ENCODE data around the gene HOXD13.
A peak's percentile ranks its signal among the peaks of the same experiment; 100 is the strongest.

- TF ChIP-seq CTCF (IDR thresholded peaks at IDR 0.05 in 4 of 5, conservative IDR thresholded peaks at IDR 0.05 in 1 of 5) (peak in 1 of 5 experiments; percentile 9), POLR2A (IDR thresholded peaks at IDR 0.05) (no peak)
Measured at GRCh38 chr2:176097820-176098365, 5.4 kb downstream of the HOXD13 start.

Measured in gastrocnemius medialis (tissue), 4 donors.